Fibroblast of skin of left quadriceps (primary cell): ENCODE results near the gene CHST2.
"Not testable (repeated sequence)": the region's sequence is repeated elsewhere in the genome, so short reads cannot be mapped to it uniquely, and the experiment has no call there.

Experiments
- DNase-seq, 2 experiments: peaks; one replicate each; pipeline ENCODE4 v3.0.0-alpha.2; 2013; ENCODE audit warnings: low read depth in 2 of 2

The CHST2 gene

DNA sequence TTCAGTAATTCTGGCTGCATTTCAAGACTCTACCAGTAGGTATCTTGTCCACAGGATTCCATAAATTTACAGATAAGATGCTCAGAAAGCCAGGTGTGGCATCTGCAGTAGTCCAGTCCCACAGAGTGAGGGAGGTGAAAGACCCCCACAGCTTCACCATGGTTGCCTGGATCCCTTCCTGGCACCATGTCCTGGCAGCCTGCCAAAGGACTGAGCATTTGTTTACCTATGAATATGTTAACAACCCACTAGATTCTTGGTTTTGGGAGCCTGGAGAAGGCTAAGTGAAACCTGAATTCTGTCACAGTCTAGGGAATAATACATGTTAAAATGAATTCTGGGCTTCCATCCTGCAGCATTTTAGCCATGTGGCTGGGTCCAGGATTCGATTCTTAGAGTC is 14.9 kb downstream of the CHST2 start:
- DNase-seq = no peak

DNA sequence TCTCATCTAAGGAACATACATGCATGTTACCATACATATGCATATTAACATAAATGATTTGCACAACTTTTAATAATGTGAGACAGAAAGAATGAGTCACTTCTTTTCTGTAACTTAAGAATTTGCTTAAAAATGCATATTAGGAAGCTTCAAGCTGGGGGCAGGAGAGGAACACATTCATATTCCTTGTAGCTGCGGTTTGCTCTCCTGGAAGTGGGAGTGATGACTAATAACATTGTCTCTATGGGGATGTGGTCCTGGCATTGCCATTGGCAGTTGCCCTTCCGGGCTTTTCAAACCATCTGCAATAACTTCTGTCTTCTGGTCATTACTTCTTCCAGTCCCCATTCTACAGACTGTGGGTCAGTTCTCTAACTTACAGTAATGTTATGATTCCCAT is 15.6 kb downstream of the CHST2 start:
- DNase-seq = peak; percentile 97

DNA sequence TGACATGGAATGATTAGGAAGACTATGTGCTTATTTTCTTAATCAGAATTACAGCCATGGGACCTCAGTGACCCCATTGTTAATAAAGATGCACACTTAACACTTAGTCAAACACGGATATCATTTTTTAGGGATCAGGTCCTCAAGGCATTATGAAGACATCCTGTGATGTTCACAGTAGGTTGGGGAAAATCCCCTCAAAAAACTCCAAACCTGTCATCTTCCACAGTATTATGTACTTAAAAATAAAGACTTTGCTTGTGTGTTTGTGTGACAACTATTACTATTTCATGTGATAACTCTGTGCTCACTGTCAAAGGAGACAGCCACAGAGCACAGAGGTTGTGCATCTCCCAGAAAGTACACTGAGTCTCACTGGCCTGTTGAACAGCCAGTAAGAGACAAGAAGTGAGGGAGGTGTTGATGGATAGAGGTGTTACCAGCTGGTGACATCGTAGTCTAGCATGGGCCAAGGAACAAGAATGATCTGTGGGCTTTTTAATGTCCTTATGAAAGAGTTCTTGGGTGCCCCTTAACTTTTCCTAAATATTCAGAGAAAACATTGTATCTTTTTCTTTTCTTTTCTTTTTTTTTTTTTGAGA is 18.0 kb downstream of the CHST2 start:
- no peak for DNase-seq

DNA sequence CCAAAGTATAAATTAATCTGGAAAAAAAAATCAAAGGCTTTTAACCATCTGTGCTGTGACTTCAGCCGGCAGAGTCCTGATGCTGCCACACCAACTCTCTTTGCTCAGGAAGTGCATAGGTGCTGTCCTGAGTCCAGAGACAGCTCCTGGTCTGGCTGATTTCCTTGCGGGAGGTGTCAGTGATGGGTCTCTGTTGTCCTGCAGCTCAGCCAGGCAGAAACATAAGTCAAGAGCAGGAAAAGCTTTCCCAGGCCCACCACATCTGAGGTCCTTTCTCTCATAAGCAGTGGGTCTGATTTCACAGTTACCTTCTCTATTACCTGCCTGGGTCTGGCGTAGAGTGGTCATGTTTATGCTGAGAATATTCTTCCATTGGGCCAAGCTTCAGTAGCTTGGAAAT is 19.4 kb downstream of the CHST2 start:
- no peak for DNase-seq

DNA sequence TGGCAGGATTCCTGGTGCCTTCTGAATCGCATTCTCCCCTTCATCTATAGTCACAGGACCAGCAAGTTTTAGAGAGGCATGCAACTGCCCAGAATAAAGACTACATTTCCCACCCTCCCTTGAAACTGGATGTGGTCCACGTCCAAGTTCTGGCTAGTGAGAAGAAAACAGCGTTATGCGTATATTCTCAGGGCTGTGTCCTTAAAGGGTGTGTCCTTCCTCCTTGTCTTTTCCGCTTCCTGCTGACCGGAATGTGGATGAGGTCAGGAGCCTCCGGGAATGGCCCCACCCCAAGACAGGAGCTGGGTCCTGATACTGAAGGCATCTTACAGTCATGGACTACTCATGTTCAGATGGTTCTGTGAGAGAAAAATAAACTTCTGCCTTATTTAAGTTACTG is 20.2 kb downstream of the CHST2 start:
- DNase-seq = no peak

DNA sequence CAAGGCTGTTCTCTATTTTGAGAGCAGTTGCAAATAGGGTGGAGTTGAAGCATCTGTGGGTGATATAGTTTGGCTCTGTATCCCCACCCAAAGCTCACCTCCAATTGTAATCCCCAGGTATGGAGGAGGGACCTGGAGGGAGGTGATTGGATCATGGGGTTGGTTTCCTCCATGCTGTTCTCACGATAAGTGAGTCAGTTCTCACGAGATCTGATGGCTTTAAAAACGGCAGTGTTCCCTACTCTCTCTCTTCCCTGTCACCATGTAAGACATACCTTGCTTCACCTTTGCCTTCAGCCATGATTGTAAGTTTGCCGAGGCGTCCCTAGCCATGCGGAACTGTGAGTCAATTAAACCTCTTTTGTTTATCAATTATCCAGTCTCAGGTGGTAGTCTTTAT is 21.0 kb downstream of the CHST2 start:
- no peak for DNase-seq

DNA sequence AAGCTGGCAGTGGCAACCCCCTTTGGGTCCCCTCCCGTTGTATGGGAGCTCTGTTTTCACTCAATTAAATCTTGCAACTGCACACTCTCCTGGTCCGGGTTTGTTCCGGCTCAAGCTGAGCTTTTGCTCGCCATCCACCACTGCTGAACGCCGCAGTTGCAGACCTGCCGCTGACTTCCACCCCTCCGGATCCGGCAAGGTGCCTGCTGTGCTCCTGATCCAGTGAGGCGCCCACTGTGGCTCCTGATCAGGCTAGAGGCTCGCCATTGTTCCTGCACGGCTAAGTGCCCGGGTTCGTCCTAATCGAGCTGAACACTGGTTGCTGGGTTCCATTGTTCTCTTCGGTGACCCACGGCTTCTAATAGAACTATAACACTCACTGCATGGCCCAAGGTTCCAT is 22.8 kb downstream of the CHST2 start:
- no peak for DNase-seq

DNA sequence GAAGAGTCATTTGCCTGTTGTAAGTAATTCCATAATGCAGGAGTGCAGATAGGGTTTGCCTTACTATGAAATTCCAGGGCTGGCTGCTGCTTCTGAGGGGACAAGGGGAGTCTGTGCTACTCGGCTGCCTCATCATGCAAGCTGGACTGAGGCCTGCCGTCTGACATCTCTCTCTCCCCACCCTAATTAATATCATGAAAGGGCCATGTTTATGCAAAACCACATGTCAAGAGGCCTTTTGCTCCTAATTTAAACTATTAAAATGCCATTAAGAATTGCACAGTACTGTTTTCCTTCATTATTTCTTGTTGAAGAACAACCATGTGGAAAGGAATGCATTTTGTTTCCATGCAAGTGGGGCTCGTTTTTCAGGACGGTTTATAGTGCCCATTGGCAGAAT is 26.3 kb downstream of the CHST2 start:
- no peak for DNase-seq

DNA sequence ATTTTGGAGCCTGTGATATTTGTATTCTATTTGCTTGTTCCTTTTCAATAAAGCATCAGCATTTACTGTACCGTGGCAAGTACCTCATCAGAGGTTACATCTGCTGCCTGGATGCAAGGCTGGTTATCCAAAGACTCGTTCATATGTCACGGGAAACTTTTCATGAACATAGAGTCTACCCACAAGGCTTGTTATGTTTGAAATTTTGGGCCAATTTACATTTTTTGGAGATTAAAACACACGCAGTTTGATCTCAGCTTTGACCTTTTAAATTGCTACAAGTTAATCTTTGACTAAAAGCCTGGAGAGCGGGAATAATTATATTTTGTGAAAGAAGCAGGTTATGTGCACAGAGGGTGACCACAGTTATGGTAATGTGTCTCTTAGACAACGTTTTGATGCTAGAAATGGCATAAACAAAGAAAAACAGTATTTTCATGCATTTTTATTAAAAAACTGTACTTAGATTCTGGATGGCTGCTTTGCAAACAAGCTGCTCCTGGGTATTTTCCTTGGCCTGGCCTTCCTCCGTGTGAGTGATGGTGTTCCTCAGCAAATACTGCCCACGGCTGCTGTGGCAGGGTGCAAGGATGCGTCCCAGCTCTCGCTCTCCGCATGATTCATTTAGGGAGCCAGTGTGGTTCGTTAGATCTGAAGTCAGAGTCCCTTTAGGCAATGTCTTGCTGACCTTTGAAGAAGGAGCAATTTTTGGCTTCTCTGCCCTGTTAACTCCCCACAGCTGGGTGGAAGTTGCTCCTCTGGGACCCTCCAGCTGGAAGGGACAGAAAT is 27.1 kb downstream of the CHST2 start:
- no peak for DNase-seq

DNA sequence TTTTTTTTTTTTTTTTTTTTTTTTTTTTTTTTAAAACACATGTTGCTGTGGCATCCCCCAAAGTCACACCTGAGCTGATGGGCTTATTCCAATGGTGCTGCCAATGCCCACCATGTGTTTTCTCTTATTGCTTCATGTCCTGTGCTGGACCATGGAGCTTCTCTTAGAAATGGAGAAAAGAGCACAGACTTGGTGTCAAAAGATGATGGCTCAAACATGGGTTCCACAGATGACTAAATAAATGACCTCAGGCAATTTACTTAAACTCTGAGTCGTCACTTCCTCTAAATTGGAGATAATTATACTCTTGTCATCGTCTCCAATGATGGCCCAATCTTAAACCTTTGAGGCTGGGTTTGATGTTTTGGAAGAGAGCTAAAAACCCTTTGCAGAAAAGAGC is 28.1 kb downstream of the CHST2 start:
- no peak for DNase-seq

DNA sequence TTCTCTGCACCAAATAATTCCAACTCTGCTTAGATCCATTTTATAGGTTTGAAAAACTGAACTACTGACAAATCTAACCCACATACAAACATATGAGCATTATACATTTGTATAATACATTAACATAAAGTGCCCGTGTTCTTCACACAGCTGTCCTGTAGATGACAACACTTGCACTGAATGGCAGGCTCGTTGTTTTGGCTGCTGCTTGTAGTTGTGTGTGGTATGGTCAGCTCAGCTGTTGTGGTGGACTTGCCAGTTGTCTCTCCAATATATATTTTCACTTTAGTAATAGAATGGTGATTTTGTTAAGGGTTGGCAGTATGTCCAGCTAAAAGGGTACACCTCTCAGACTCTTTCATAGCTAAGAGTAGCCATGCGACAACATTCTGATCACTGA is 30.5 kb downstream of the CHST2 start:
- no peak for DNase-seq

DNA sequence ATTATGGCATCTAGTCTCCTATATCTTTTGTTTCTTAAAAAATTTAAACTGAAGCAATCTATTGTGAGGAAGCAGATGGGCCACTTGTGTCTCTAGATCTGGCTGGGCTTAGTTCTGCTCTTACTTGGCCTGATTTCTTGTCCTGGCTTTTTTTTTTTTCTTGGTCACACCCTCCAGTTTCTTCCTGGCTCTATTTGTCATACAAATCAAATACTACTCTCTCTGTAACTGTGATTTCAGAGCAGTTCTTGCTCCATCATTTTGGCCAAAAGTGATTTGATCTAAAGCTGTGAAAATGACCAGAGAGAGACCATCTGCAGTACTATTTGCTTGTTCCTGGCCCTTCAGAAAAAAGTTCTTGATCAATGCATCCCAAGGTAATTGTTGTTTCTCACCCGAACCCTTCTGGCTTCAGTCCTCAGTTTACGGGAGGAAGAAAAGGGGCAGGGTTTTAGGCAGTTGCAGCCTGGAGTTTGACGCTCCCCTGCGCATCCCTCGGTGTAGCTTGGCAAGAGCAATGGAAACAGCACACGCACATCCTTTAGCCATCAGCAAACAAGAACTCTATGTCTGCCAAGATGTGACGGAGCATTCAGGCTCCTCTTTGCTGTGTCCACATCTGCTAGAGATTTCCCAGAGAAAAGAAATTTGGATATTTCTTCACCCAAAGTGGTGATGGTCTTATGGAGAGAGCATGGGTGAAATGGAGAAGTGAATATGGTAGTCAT is 31.6 kb downstream of the CHST2 start:
- no peak for DNase-seq

DNA sequence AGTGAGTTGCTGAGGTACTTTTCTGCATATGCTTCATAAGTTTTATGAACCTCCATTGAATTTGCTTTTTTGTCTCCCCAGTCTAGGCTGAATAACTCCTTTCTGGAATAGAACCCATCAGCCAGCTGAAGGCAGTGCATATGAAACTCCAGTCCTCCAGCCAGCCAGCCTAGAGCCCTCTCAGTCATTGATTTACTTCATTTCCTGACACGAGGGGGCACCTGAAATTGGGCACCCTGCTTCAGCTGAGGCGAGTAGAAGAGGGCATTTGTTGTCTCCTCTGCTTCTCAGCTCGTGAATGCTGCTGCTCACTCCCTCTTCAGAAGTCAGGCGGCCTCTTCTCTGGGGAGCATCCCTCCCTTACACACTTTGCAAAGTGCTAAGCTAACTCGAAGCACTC is 32.5 kb downstream of the CHST2 start:
- no peak for DNase-seq

DNA sequence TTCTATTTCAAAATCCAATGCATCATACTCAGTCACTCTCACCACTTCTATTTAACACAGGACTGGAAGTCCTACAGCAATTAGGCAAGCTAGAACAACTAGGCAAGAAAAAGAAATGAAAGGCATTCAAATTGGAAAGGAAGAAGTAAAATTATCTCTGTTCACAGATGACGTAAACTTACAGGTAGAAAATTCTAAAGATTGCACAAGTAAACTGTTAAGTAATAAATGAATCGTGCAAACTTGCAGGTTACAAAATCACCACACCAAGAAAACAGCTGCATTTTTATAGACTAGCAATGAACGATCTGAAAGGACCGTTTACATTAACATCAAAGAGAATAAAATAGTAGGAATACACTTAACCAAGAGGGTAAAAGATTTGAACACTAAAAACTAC is 36.2 kb downstream of the CHST2 start:
- DNase-seq = no peak

DNA sequence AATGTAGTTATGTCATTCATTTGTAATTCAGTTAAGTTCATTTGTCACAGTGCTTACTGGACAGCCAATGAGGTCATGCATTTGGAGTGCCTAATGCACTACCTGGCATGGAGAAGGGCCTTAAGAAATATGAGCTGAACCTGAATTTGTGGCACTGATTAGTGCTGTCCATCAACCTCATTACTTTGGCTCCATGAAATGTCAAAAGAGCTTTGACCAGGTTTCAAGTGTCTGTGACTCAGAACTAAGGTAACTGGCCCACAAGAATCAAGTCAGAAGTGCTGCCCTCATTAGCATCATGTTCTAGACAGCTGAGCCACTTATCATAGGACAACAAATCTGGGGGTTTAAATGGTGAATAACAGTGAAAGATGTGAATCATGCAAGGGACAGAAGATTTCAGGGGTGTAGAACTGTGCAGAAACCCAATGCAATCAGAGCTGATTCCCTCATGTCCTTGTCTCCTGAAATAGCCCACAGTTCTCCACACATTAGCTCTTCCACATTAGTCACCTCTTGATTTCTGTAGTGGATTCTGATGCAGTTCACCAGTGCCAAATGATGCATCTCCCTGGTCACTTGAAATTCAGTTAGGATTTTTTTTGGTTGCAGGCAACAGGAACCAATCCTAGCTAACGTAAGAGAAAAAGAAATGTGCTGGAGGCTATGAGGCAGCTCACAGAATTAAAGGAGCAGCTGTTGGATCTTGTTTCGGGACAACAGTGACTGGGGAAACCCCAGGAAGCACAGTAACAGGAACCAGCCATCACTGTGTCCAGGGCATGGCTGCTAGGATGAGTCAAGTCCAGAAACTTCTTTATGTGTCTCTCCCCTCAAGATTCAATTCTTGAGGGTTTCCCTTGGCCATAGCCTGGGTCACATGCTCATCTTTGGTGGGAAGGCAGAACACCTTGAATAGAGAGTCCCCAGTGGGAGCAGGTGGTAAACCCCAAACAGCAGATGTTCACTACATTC is 38.7 kb downstream of the CHST2 start:
- no peak for DNase-seq

DNA sequence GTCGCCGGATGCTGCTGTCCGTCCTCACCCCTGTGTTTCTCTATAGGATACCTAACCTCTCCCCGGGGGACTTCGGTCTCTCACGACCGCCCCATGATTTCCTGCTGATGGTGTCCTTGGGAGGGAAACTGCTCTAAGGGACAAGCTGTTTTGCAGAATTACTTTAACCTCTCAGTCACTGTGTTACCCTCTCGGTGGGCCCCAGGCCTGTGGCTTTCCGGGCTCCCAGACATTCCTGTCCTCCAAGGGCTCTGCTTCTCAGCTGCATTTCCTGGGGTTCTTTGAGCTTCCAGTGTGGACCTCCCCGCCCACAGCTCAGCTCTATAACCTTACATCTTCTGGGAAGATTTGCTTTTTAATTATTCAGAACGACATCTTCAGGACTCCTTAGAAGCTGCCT is 40.9 kb downstream of the CHST2 start:
- DNase-seq = no peak

DNA sequence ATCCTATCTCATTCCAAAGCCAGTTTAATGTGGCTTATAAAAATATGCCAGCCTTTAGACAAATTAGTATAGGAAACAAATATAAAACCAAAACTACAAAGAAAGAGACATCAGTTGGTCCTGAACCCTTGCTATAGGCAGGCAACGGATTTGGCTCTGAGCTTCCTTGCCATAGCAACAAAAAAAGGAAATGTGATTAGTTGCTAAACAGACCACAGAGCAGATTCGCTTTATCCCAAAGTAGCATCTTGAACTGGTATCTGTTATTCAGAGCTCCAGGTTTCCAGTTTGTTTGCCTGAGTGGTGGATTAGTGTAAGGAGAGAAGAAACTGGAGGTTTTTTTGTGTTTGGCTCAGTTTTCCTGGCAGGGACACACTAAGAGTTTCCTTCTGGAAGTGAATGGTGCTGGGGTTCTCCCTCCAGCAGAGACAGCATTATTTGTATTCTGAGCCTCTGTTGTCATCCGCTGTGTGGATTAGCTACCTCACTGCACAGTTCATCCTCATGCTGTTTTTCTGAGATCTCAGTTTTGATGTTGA is 44.1 kb downstream of the CHST2 start:
- DNase-seq = no peak

DNA sequence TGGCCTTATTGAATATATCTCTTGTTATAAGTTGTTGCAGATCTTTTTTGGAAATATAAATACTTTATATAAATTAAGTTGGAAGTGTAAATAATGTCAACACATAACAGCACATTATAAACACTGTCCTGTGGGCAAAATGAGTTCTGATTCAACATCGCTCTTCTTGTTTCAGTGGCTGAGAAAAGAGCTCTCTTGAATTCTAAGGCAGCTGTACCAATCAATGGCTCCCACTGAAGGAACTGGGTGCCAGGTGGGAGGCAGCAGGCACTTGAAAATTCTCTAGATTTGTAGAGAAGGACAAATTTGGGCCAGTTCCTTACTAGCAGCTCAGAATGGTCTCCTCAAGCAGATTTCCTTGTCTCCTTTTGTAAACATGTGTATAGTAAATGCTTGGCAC is 45.6 kb downstream of the CHST2 start:
- no peak for DNase-seq

DNA sequence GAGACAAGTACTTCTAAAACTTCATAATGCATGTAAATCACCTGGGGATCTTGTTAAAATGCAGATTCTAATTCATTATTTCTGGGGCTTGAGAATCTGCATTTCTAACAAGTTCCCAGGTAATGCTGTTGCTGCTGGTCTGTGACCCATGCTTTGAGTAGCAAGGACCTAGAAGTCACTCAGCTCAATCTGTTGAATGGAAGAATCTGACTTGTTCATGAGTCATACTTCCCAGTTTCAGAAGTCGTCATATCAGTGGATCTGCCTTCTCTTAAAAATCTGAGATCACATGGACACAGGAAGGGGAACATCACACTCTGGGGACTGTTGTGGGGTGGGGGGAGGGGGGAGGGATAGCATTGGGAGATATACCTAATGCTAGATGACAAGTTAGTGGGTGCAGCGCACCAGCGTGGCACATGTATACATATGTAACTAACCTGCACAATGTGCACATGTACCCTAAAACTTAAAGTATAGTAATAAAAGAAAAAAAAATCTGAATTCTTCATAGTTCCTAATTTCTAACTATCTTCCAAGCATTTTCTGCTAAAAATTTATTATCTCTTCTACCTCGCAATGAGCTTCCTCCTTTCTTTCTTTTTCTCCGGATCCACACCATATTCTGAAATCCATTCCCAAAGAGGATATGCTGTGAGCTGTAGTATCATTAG is 46.2 kb downstream of the CHST2 start:
- DNase-seq = not testable (repeated sequence)

DNA sequence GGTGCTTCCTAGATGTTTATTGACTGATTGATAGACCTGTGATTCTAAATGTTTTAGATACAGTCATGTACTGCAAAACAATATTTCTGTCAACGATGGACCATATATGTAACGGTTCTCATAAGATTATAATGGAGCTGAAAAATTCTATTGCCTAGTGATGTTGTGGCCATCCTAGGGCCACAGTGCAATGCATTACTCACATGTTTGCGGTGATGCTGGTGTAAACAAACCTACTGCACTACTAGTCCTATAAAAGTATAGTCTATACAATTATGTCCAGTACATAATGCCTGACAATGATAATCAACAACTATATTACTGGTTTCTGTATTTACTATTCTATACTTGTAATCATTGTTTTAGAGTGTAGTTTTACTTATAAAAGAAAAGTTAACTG is 46.8 kb downstream of the CHST2 start:
- DNase-seq = no peak
